RCC 7860 (cell line): ENCODE measurements around the gene MBNL3.
"Not testable (repeated sequence)": the region's sequence is repeated elsewhere in the genome, so short reads cannot be mapped to it uniquely, and the experiment has no call there.

ENCODE experiments used
- DNase-seq: peaks from one replicate; pipeline ENCODE4 v3.0.0-alpha.2; 2015; ENCODE audit warnings: low spot score
- FAIRE-seq: peaks from 2 replicates; lab custom pipeline; 2012; peaks lifted over from hg19 to GRCh38; lab: Jason Lieb, UNC

MBNL3 gene

GRCh38 chrX:132480581-132481203, 8.1 kb downstream of the MBNL3 start:
- no peak for DNase-seq
- no peak for FAIRE-seq

- DNase-seq = no peak
- FAIRE-seq = no peak
Measured at GRCh38 chrX:132474544-132475248, 14.1 kb downstream of the MBNL3 start.

DNA sequence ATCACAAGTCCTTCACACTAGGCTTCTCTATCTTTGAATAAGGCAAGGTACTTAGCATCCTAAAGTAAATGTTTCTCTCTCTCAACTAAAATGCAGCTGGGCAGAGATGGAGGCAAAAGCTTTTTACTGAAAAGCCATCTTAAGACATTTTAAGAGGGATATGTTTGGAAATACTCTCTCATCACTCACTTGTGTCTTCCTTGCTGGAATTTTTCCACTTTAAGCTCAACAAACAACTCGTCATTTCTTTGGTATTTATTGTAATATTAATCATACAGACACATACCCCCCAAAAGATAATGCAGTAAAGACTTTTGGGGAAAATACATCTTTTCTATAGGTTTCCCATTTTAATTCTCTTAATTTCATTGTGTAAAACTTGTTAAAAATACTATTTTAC, 16.4 kb downstream of the MBNL3 start:
- no peak for DNase-seq
- FAIRE-seq = no peak

GRCh38 chrX:132470831-132471230, 18.0 kb downstream of the MBNL3 start:
- DNase-seq = no peak

GRCh38 chrX:132470179-132470578, 18.7 kb downstream of the MBNL3 start:
- FAIRE-seq = no peak
- DNase-seq = no peak

More at GRCh38 chrX:132470831-132471230, 18.0 kb downstream of the MBNL3 start:
- no peak for FAIRE-seq

DNA sequence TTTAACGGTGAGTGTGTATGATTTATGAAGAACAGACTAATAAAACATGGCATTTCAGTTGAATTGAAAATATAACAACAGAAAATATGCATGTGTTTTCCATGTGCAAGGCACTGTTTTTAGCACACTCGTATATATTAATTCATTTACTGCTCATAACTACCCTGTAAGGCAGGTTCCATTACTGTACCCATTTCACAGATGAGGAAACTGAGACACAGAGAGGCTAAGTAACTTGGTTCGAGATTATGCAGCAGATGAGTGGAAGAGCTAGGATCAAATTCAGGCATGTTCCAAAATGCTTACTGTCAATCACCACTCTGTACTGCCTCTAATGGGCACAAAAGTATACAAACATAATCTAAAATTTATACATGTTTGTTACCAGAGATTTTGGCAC, 20.4 kb downstream of the MBNL3 start:
- DNase-seq (no peak), FAIRE-seq (no peak)

DNA sequence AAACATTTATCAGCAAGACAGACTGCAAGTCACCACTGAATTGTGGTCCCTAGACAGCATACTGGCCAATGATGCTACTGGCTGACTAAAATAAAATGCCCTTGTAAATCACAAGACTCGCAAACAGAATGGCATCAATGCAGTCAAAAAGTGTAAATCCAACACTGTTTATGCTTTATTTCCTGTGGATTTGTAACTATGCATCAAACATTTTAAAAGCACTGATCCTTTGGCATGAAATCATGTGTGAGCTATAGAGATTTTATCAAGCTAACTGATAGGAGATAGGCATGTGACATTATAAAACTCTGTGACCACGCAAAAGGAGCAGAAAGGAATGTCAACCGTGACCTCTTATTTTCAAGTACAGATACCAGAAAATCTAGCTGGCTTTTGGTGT, 20.8 kb downstream of the MBNL3 start:
- DNase-seq = no peak
- FAIRE-seq = no peak

DNA sequence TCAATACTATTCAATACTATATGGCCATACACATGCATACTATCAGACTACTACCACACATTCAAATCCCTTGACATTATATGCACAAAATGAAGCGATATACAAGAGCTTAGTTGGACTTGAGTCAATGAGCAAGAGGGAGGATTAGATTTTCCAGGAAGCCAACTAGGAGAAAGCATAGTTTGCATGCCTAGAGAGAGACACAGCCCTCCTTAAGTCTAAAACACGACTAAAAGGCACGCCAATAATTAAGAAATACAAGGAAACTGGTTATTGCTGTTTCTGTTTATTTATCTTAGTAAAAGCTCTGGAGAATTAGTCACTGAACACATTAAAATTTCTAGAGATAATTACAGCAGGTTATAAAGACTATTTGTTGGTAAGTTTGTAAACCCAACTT, 21.8 kb downstream of the MBNL3 start:
- DNase-seq = no peak
- FAIRE-seq = no peak

DNA sequence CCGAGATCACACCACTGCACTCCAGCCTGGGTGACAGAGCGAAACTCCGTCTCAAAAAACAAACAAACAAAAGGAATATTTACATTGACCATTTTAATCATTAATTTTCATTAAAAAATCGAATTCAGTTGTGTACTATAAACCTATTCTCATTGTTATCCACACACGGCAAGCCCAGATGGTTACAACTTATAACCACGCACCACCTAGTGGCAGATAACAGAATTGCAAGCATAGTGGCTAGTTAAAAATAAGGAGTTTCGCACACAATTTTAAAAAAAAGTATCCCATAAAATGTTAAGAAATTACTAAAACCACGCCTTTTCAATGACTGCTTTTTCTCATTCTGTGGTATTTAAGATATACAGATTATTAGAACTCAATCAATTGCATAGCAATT, 25.4 kb downstream of the MBNL3 start:
- DNase-seq = peak; percentile 4
- peak; percentile 78 for FAIRE-seq

DNA sequence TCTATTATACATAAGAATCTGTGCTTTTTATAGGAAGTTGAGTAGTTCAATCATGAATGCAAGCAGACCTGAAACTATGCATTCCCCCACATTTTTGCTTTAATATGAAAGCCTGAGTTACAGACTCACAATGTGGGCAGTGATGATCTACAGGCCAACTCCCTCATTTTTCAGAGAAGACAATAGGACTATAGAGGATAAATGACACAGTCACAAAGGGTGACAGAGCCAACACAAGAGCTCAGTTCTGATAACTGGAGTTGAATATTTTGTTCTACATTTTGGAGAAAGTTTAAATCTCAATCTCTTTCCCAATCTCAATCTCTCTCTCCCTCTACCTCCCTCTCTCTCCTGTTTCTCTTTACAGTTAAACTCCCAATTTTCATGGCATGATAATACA, 27.0 kb downstream of the MBNL3 start:
- FAIRE-seq = no peak
- DNase-seq = no peak

- no peak for DNase-seq
- FAIRE-seq = no peak
Measured at GRCh38 chrX:132452911-132453550, 35.8 kb downstream of the MBNL3 start.

- FAIRE-seq = not testable (repeated sequence)
Measured at GRCh38 chrX:132445909-132446308, 42.9 kb downstream of the MBNL3 start.

DNA sequence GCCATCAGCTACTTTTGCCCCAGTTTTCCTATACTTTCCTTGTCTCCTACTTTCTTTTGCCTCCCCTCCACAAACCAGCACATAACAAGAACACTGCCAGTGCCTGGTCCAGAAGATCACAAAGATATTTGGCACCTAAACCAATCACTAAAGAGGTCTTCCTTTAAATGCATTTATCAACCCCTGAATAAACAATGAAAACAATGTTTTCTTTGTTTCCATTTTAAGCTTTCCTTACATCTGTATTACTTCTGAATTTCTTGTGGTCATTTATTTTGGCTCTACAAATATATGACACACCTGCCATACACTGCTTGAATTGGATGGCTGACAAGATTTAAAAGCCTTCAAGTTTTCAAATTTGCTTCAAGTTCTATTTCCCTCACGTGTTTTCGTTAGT, 43.9 kb downstream of the MBNL3 start:
- FAIRE-seq = no peak

More at GRCh38 chrX:132445909-132446308, 42.9 kb downstream of the MBNL3 start:
- DNase-seq = not testable (repeated sequence)

DNA sequence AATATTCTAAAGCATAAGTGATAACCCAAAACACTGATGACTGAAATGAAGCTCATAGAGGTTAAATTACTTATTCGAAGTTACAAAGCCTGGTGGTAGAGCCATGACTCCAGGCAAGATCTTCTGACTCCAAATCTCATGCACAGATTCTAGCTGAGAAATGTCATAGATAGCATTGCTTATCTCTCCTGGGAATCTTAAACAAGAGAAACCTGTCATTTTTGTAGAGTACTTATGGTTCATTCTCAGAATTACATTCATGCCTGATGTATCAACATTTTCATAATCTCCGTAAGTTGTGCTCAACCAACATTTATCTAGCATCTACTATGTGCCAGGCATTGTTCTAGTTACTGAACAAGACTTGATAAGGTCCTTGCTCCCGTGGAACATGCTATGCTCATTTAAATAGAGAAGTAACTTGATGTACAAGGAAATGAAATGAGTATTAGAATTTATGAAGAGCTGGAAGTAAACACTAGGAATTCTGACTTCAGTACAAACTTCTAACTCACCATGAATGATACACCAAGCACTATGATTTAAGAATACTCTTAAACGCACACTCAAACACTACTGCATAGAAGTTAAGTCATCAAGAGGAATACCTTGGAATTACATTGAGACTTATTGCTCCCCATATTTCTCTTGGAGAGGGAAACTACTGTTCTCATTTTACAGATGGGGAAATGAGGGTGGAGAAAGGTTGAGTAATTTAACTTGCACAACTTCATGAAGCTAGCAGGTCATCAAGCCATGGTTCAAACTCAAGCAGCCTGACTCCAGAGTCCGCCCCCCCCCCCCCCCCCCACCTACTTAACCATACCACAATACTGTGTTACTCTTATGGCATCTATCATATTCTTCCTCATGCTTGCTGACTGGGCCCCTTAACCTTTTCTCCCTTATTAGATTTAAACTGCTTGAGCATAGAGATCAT, 45.4 kb downstream of the MBNL3 start:
- DNase-seq = no peak
- FAIRE-seq = no peak

More for the DNA sequence above, 43.9 kb downstream of the MBNL3 start:
- DNase-seq = no peak

- FAIRE-seq (no peak), DNase-seq (no peak)
Measured at GRCh38 chrX:132442691-132443090, 46.1 kb downstream of the MBNL3 start.

- no peak for DNase-seq
- FAIRE-seq = no peak
Measured at GRCh38 chrX:132435222-132435621, 53.6 kb downstream of the MBNL3 start.

DNA sequence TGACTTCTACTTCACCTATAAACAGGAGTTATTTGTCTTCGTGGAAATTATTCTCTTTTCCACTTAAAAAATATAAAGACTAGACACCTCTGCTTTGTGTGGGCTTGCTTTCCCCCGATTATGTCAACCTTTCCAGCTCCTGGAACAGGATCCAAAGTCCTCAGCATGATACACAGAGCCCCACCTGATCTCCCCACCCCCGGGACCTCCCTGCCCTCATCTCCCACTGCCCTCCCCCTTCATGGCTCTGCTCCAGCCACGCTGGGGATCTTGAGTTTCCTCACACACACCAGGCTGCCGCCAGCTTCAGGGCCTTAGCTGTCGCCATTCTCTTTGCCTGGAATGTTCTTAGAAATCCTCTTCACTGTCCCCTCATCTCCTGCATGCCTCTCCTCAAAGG, 55.3 kb downstream of the MBNL3 start:
- DNase-seq (no peak), FAIRE-seq (no peak)

DNA sequence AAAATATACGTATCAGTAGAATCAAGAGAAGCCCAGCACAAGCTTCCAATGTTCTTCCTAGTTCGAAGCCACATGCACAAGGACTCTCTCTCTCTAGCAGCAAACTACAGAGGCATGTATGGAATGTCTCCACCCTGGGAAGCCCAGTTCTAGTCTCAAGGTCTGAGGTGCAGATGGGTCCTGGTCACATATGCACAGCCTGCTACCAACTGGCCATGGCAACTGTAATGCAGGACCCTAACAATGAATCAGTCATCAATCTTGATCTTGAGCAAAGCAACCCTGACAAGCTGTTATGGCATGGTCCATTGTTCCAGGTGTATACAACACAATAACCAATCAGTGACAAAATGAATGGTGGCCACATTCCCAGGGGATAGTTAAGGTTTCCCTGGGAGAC, 55.8 kb downstream of the MBNL3 start:
- no peak for FAIRE-seq
- no peak for DNase-seq

DNA sequence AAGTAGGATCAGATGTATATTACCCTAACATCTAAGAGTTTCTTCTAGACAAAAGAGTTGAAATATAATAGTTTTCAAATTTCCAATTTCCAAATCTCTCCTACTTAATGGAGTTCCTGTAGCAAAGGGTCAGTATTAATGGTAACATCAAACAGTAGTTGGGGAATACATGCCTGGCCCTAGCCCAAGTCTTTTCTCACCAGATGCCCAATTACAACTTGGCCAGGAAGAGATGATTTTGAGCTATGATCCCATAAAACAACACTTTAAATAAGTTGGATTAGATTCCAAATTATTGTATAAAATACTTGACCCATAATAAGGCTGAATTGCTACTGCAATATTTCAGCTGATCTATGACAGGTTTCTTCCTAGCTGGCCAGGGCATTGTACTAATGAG, 59.9 kb downstream of the MBNL3 start:
- DNase-seq = no peak
- no peak for FAIRE-seq

DNA sequence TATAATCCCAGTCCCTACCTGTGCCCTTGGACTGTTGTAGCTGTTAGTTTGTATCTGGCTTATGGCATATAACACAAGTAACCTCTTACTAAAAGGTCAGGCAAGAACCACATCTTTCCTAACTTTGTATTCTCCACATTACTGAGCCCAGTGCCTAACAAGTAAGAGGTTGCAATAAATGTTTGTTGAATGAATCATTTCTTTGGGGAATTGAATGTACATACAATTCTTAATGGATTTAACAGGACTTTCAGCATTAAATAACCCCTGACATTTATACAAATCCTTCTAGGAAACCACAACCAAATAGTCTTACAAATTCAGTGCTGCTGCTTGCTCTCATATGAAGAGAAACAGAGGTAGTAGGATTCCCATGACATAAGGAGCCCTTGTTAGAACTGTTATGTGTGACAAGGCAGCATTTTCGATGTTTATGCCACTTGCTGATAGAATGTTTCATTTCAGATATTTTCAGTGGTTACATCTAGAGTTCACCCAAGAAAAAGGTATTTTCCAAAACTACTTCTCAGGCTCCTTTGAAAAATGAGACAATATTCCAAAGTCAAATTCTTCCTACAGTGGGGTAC, 62.0 kb downstream of the MBNL3 start:
- no peak for DNase-seq
- FAIRE-seq = no peak
